WERI-Rb-1 (cell line): Measurements from ENCODE around the gene ANO7.

Source experiments
- DNase-seq: peaks from one replicate; pipeline ENCODE4 v3.0.0-alpha.2; 2020
- H3K27ac ChIP-seq: fragments of 250-450 bp; sonication (Bioruptor Pico); 2 replicates; pipeline ENCODE4 v1.5.1; 2020; ENCODE audit warnings: mild to moderate bottlenecking, moderate library complexity
- H3K27me3 ChIP-seq: fragments of 250-450 bp; sonication (Bioruptor Pico); 2 replicates; pipeline ENCODE4 v1.5.1; 2021; ENCODE audit warnings: mild to moderate bottlenecking, low read depth, moderate library complexity; ENCODE audit not compliant: insufficient read depth, severe bottlenecking
- H3K36me3 ChIP-seq: fragments of 250-450 bp; sonication (Bioruptor Pico); 2 replicates; pipeline ENCODE4 v1.5.1; 2020; ENCODE audit warnings: mild to moderate bottlenecking, moderate library complexity
- H3K4me3 ChIP-seq: 2 replicates; pipeline ENCODE4 v1.5.1; 2011; ENCODE audit warnings: low read depth, mild to moderate bottlenecking, control low read depth, low read length
- H3K9me3 ChIP-seq: fragments of 250-450 bp; sonication (Bioruptor Pico); 2 replicates; pipeline ENCODE4 v1.5.1; 2021; ENCODE audit warnings: mild to moderate bottlenecking, moderate library complexity; ENCODE audit not compliant: severe bottlenecking
- TF ChIP-seq, protein P1 (sequence below): IDR thresholded peaks from 2 replicates; pipeline ENCODE4 v1.5.1; 2011; ENCODE audit warnings: low read depth, mild to moderate bottlenecking, control low read depth, inconsistent platforms, low read length

The ANO7 gene

DNA sequence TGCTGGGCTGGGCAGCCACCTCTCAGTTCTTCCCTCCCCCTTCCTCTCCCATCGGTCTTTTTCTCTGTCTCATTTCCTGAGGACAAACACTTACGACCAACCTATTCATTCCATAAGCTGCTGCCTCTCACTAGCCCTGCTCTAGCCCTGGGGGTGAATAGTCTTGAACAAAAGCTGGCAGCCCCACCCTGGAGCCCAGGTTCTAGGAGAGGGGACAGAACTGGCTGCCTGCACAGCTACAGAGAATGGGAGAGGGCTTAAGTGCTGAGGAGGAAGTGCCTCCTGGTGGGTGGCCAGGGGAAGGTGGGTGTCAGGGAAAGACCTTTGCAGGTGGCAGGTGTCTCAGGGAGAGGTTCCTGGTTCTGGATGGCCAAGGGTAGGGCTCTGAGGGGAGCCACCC, 22.8 kb downstream of the ANO7 start:
- H3K27ac ChIP-seq: no peak overlapping the region
- no peaks in the 10 kb centered on the region for H3K36me3 ChIP-seq
- DNase-seq: peak; percentile 30
- TF ChIP-seq, protein P1, sequence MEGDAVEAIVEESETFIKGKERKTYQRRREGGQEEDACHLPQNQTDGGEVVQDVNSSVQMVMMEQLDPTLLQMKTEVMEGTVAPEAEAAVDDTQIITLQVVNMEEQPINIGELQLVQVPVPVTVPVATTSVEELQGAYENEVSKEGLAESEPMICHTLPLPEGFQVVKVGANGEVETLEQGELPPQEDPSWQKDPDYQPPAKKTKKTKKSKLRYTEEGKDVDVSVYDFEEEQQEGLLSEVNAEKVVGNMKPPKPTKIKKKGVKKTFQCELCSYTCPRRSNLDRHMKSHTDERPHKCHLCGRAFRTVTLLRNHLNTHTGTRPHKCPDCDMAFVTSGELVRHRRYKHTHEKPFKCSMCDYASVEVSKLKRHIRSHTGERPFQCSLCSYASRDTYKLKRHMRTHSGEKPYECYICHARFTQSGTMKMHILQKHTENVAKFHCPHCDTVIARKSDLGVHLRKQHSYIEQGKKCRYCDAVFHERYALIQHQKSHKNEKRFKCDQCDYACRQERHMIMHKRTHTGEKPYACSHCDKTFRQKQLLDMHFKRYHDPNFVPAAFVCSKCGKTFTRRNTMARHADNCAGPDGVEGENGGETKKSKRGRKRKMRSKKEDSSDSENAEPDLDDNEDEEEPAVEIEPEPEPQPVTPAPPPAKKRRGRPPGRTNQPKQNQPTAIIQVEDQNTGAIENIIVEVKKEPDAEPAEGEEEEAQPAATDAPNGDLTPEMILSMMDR: peak; percentile 44
- no peak overlapping the region for H3K4me3 ChIP-seq
- H3K27me3 ChIP-seq: no peaks in the 10 kb centered on the region
- H3K9me3 ChIP-seq: no peaks in the 10 kb centered on the region

DNA sequence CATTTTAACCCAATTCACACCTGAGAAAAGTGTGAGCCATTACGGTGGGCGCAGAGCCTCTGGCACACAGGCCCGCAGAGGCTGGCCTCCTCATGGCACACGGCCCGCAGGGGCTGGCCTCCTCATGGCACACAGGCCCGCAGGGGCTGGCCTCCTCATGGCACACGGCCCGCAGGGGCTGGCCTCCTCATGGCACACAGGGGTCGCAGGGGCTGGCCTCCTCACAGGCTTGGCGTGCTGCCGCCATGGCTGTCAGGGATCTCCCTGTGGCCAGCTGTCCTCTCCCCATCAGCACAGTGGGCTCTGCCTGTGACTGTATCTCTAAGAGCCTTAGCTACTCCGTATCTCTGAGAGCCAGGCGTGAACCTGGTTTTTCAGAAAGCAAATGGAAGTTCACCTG, 24.6 kb downstream of the ANO7 start:
- DNase-seq: no peak
- no peak overlapping the region for H3K4me3 ChIP-seq
- H3K27me3 ChIP-seq: no peaks in the 10 kb centered on the region
- no peaks in the 10 kb centered on the region for H3K36me3 ChIP-seq
- H3K9me3 ChIP-seq: no peaks in the 10 kb centered on the region
- H3K27ac ChIP-seq: no peak overlapping the region
- TF ChIP-seq, protein P1: no peak

DNA sequence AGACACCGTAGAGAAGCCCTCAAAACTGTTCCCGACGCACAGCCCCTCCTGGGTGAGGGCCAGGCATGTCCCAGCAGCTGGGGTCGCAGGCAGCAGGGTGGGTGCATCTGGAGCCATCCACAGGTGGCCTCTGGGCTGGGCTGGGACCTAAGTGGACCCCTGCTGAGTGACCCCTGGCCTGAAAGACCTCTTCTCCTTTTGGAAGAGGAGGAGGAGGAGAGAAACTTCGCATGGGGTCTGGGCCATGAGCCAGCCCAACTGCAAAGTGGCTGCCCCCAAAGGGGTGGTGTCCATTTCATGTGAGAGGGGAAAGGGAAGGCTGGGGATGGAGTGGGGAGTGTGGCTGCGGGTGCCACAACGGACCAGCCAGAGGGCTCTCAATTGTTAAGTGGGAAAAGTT, 25.1 kb downstream of the ANO7 start:
- Histone ChIP-seq H3K27ac (no peak overlapping the region), H3K27me3 (no peaks in the 10 kb centered on the region), H3K9me3 (no peaks in the 10 kb centered on the region), H3K4me3 (no peak overlapping the region), H3K36me3 (no peaks in the 10 kb centered on the region)
- TF ChIP-seq, protein P1: no peak
- no peak for DNase-seq

DNA sequence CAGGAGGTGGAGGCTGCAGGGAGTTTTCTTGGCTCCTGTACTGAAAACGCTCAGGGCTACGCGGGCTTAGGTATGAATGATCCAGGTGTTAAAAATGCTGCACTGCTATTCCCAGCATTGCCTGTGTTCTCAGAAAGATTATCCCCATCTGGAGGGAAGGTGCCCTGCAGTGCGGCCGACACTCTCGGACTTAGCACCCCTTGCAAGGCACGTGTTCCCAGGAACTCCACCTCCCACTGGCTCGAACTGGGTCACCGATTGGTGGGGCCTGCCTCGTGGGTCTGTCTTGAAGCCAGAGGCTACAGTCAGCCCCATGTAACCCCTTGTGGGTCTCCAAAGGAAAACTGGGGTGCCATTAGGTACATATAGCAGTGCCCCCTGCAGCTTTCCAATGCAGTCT, 25.7 kb downstream of the ANO7 start:
- Histone ChIP-seq H3K27me3 (no peaks in the 10 kb centered on the region), H3K27ac (no peak overlapping the region), H3K4me3 (no peak overlapping the region), H3K36me3 (no peaks in the 10 kb centered on the region), H3K9me3 (no peaks in the 10 kb centered on the region)
- DNase-seq: no peak
- TF ChIP-seq, protein P1: no peak

DNA sequence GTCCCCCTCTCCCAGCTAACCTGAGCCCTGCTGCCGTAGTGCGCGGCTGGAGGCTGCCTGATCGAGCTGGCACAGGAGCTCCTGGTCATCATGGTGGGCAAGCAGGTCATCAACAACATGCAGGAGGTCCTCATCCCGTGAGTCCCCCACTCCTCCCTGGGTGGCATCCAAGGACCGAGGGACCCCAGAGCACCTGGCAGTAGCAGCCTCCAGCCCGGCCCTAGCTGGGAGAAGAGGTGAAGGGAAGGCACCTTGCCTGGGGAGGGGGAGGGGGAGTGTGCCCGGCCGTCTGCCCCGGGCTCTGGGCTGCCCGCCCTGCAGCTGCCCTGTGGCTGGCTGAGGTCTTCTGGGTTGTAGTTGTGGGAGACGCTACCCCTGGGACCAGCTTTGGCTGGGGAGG, 26.3 kb downstream of the ANO7 start:
- Histone ChIP-seq H3K36me3 (no peaks in the 10 kb centered on the region), H3K4me3 (no peak overlapping the region), H3K9me3 (no peaks in the 10 kb centered on the region), H3K27me3 (no peaks in the 10 kb centered on the region), H3K27ac (no peak overlapping the region)
- DNase-seq: no peak
- TF ChIP-seq, protein P1: no peak

DNA sequence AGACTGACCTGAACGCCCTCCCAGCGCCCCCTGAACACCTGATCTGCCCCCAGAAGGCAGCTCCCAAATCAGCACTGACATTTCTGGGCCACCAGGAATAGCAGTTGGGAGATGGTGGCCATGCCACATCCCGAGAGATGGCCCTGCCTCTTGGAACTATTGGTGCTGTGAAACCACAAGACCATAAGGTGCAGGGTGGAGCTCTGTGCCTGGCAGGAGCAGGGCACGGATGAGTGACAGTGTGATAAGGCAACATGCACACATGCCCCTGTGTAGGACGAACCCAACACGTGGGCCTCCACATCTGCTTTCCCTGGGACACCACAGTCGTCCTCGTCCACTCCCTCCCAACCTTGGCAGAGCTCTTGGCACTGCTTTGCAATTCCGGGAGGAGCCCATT, 26.9 kb downstream of the ANO7 start:
- Histone ChIP-seq H3K36me3 (no peaks in the 10 kb centered on the region), H3K27ac (no peak overlapping the region), H3K9me3 (no peaks in the 10 kb centered on the region), H3K27me3 (no peaks in the 10 kb centered on the region), H3K4me3 (no peak overlapping the region)
- no peak for DNase-seq
- TF ChIP-seq, protein P1: no peak
